Activated T-cell treated with anti-CD3 and anti-CD28 coated beads for 4 hours (primary cell): ENCODE measurements around the gene HDDC3.

Experiments used
- DNase-seq: peaks from one replicate; pipeline ENCODE4 v3.0.0-alpha.2; 2020

The HDDC3 gene

DNA sequence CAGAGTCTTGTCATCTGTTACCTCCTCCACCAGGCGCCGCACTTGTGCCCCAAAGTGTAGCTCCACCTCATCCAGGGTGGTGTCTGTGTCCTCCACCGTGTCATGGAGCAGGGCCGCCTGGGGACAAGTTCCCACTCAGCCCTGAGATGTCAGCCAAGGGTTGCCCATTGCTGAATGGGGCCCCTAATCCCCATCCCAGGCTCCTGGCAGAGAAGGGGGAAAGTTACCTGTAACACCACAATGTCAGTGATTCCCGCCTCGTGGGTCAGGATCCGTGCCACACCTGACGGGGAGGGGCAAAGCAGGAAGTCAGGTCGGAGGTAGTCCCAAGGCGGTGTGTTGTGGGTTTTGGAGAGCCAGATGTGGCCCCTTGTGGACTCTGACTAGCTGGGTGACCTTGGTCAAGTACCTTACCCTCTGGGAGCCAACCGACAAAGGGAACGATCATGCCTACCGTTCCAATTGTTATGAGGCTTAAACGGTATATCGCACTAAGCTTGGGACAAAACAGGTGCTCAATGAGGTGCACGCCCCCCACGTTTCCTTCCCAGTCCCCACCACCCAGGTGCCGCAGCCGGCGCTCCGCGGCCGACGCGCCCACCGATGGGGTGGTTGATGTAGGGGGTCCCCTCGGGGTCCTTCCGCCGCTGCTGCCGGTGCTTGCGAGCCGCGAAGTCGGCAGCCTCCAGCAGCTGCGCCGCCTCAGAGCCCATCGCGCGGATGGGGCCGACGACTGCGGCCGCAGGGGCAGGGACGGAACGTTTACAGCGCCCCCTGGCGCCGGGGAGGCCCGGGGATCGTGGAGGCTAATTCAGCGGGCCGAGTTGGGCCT is at the start of gene HDDC3:
HDDC3 (minus strand) TSS at position 722 of the 832 bp plus-strand sequence; CDS start at position 713, 9 bp downstream.
- DNase-seq, result peak; percentile 89

GRCh38 chr15:90982135-90982534 is 49.8 kb upstream of the HDDC3 start:
- DNase-seq, result no peak

DNA sequence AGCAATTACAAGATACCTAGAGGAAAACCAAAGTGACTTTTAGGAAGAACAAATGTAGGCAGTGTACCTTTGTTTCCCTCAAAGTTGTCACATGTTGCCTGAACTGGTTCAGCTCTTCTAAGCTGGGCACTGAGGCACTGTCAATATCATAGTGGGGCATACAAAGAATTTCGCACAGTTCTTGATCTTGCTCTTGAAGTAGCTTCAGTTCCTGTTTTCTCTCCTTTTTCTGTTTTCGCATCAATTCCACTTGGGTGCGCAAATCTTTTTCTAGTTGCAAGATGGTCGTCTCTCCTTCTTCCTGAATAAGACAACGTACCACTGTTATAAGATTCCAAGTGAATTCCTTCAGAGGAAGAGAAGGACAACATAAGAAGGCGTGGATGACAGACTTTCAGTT is 49.3 kb upstream of the HDDC3 start:
- DNase-seq, result no peak

DNA sequence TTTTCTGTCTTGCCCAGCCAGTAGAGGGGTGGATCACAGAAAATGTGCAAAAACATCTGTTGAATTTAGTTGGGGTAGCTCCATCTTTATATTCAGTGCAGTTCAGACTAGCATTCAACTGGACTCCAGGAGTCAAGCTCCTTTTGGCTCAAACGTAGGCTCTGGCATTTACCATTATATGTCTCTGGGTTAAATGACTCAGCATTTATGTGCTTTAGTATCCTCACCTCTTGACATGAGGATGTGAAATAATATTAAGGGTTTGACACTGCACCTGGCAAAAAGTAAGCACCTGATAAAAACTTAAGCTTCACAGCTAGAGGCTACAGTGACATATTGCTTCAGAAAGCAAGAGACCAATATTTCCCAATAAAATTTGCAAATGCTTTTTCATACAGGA is 47.2 kb upstream of the HDDC3 start:
- no peak for DNase-seq

- no peak for DNase-seq
Observed at GRCh38 chr15:90974216-90974615, 41.9 kb upstream of the HDDC3 start.

- DNase-seq, result no peak
Observed at GRCh38 chr15:90972133-90972532, 39.8 kb upstream of the HDDC3 start.

- no peak for DNase-seq
Observed at GRCh38 chr15:90970274-90970673, 37.9 kb upstream of the HDDC3 start.

GRCh38 chr15:90968434-90968833 is 36.1 kb upstream of the HDDC3 start:
- no peak for DNase-seq

- no peak for DNase-seq
Observed at GRCh38 chr15:90967206-90967605, 34.9 kb upstream of the HDDC3 start.

DNA sequence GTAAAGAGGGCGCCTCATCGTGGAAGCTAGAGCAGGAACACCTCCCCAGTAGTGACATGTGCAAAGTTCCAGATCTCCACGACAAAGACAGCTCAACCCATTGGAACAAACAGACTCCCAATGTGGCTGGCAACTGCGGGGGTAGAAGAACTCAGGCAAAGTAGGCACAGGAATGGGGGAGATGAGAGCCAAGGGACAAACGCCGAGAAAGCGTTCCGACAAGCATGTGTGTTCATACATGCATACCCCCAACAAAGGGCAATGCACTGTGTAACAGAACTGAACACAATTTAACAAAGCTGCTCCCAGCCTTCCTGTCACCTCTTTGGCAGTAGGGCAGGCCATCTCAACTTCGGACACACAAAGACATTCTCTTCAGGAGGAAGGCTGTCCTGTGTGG is 33.9 kb upstream of the HDDC3 start:
- no peak for DNase-seq

- DNase-seq, result no peak
Observed at GRCh38 chr15:90962021-90962420, 29.7 kb upstream of the HDDC3 start.

- DNase-seq, result no peak
Observed at GRCh38 chr15:90960298-90961091, 28.1 kb upstream of the HDDC3 start.

GRCh38 chr15:90959894-90960293 is 27.5 kb upstream of the HDDC3 start:
- DNase-seq, result no peak

- DNase-seq, result no peak
Observed at GRCh38 chr15:90959028-90959595, 26.8 kb upstream of the HDDC3 start.

DNA sequence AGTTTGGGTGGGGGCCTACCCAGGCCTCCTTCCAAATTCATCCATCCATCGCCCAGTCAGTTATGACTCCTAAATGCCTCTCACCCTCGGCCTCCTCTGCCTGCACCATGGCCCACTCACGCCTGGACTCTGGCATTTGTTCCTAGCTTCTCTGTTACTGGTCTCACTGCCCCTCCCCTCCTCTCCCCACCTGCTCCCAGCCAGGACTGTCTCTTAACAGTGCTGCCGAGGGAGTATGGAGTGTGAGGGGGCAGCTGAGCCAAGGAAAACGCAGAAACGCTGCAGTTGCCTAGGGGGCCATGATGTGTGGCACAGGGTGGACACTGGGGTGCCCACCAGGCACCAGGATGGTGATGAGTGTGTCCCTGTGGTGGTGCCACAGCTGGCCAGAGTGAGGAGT is 25.4 kb upstream of the HDDC3 start:
- no peak for DNase-seq

DNA sequence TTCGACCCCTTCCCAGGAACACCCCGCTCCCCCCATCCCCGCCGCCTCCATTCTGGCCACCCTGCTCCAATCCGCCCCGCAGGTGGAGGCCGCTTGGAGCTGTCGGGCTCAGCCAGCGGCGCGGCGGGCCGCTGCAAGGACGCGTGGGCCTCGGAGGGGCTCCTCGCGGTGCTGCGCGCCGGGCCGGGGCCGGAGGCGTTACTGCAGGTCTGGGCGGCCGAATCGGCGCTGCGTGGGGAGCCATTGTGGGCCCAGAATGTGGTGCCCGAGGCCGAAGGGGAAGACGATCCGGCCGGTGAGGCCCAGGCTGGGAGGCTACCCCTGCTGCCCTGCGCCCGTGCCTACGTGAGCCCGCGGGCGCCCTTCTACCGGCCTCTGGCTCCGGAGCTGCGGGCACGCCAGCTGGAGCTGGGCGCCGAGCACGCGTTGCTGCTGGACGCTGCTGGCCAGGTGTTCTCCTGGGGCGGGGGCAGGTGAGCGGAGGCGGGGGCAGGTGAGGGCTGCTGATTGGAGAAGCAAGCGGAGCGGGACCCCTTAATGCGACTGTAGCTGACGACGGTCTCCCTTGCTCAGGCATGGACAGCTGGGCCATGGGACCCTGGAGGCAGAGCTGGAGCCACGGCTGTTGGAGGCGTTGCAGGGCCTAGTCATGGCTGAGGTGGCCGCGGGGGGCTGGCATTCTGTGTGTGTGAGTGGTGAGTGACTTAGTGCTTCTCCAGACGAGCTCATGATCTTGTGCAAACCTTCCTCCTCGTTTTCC is 24.9 kb upstream of the HDDC3 start:
- no peak for DNase-seq

- DNase-seq, result peak; percentile 37
Observed at GRCh38 chr15:90956274-90957030, 24.1 kb upstream of the HDDC3 start.

DNA sequence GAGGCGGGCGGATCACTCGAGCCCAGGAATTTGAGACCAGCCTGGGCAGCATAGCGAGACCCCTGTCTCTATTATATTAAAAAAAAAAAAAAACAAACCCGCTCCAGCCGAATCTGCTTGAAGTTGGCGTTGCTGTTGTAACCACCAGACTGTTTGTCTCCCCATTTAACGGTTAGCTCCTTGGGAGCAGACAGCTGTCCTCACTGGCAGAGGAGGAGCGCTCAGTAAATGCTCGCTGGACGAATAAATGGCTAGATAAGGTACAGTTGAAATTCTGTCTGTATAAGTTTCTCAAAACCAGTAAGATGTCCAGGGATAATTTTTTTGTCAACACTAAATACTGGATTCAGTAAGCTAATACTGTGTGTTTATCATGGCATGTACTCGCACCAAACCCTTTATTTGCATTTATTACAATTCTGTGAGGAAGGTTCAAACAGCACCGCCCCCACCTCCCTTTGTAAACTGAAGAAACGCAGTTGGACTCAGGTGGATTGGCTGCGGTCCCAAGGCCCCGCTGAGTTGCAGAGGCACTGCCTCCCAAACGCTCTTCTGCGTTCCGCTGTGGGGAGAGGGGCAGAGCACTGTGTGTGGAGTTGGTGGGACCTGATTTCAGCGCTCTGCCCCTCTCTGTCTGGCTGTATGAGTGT is 23.4 kb upstream of the HDDC3 start:
- no peak for DNase-seq

DNA sequence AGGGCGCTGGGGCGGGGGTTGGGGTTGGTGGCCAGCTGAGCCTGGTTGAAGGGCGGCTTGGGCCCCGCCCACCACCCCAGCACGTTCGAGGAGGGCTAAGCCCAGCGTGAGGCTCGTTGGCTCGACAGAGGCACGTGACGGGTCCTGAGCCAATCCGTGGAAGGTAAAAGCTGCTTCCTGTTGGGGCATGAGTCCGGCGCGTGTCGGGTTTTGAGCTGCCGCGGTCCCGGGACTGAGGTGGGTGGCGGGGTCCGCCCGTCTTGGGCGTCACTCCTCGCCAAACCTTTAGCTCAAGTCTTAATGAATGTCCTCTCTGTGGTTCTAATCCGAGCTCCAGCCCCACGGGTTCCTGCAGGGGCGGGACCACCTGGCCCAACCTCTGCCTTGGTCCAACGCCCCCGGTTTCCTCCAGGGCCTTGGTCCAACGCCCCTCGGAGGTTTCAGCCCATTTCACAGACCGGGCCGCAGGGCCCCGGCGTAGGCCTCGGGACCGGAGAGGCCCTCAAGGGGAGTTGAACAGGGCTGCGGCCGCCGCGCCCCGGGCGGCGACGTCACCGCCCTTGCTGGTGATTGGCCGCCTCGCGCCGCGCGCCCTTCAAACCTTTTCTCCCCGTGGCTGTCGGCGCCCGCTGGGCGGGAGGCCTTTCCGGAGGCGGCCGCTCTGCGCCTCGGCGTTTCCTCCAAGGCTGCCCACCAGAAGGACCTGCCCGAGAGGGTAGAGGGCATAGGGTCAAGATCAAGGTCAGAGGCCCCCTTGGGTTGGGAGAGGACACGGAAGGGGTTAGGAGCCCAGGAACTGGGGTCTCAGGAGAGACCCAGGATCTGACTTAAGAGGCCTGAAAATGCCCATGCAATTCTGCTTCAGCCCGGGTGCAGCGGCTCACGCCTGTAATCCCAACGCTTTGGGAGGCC is 22.6 kb upstream of the HDDC3 start, which contains the start of gene RCCD1:
RCCD1 (plus strand) TSS at position 173 of the 912 bp plus-strand sequence. CDS start 1,851 bp downstream, outside the sequence.
- DNase-seq, result peak; percentile 76

DNA sequence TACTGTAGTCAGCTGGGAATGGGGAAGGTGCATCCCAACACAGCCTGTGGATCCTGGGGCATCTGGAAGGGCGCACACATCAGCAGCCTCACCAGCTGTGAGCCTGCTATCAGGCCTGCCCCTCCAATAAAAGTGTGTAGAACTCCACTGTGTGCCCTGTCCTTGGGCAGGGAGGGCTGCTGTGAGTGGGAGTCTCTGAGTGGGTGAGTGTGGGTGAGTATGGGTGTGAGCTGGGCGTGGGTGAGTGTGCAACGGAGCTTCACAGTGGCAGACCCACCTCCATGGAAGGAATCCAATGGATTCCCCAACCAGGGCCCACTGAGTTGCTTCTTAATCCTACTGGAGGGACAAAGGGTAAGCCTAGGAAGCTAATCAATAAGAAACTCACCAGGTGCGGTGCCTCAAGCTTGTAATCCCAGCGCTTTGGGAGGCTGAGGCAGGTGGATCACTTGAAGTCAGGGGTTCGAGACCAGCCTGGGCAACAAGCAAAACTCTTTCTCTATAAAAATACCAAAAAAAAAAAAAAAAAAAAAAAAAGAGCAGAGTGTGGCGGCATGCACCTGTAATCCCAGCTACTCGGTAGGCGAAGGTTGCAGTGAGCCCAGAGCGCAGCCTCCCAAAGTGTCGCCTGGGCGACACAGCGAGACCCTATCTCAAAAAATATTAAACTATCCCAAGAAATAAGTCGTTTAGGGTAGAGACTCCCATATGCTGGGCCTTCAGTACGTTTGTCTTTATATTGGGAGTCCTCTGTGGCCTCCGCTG is 21.8 kb upstream of the HDDC3 start:
- no peak for DNase-seq
